Ovary (tissue), 9 donors: Measurements from ENCODE around the gene CDCP2. TPM values are rescaled to one million over a fixed set of nuclear protein-coding genes. Genes with fewer than 3 reads are reported as not detected.

Experiments
- DNase-seq, 5 donors: peaks; one replicate each; pipeline ENCODE4 v3.0.0-alpha.2; 2019 to 2020
- H3K27ac ChIP-seq, 2 donors: fragments of 200-600 bp; one replicate each; pipeline versions ENCODE4 v1.5.1 to v1.8.0; 2019 to 2022
- H3K27me3 ChIP-seq: fragments of 200-600 bp; one replicate; pipeline ENCODE4 v1.8.0; 2022
- H3K36me3 ChIP-seq: fragments of 200-600 bp; sonication (generic); one replicate; pipeline ENCODE4 v1.5.1; 2019
- H3K4me1 ChIP-seq: one replicate; pipeline ENCODE4 v1.8.1; 2013; ENCODE audit warnings: mild to moderate bottlenecking, moderate library complexity; ENCODE audit not compliant: insufficient read depth
- H3K4me3 ChIP-seq: fragments of 200-600 bp; sonication (generic); one replicate; pipeline ENCODE4 v1.5.1; 2017
- H3K9me3 ChIP-seq, 2 donors: fragments of 200-600 bp in 1 of 2; sonication (generic) in 1 of 2; one replicate each; pipeline versions ENCODE4 v1.5.1 to v1.8.1; 2013 to 2019; ENCODE audit warnings: mild to moderate bottlenecking in 1 of 2, moderate library complexity in 1 of 2
- EP300 ChIP-seq: sonication (generic); formaldehyde crosslinking; IDR thresholded peaks from one replicate; pipeline ENCODE4 v1.6.1; 2017; ENCODE audit warnings: antibody characterized with exemption
- POLR2A ChIP-seq: fragments of 450-650 bp; IDR thresholded peaks from one replicate; pipeline ENCODE4 v1.6.1; 2017; ENCODE audit warnings: antibody characterized with exemption, mild to moderate bottlenecking, moderate library complexity
- WGBS, 3 donors: extraction: QIAGEN DNeasy Blood & Tissue Kit in 1 of 3; methylation state at CpG; one replicate each; pipeline versions ENCODE4 v1.1.5 to v1.1.7; 2013 to 2017; 5-methylcytosine and 5-hydroxymethylcytosine counted together
- intact Hi-C, 4 donors: fragments of 100-400 bp; cut with DNase I; formaldehyde crosslinking; loops; one replicate each; pipeline versions ENCODE4 v1.11.0 to v1.15.1; 2022 to 2023
- polyA plus RNA-seq, 2 donors: library from polyadenylated mRNA; stranded (reverse); fragments of 200-250 nt in 1 of 2; fragments of 350-450 nt in 1 of 2; fragmentation: Illumina TruSeq in 1 of 2; extraction: RNeasy Lipid Tissue Mini Kit (QIAGEN cat#74804) in 1 of 2; gene quantifications; one replicate each; pipeline ENCODE4 v1.2.3, GENCODE V29; 2013 to 2014
- total RNA-seq, 7 donors: library from RNA; depleted of rRNA in 2 of 7; stranded (reverse); fragments of >200 nt in 2 of 7; fragmentation: NEBNext Ultra II Directional in 3 of 7; extraction: Animal tissue kit (Norgen Biotek cat#: 25700) in 3 of 7; gene quantifications; one replicate each; pipeline versions ENCODE4 v1.1.0 to v1.2.4, GENCODE V29; 2016 to 2023
- TF ChIP-seq, protein P1 (sequence below), 3 donors: fragments of 450-650 bp in 2 of 3; fragments of 200-600 bp in 1 of 3; IDR thresholded peaks; one replicate each; pipeline versions ENCODE4 v1.5.1 to v1.8.0; 2016 to 2022; ENCODE audit warnings: antibody characterized with exemption in 3 of 3, mild to moderate bottlenecking in 1 of 3
- donor health status: DM: no; HTN: no; CAD: no; lungs with moderate emphysema.
- donor health status: DM: no; HTN: no; CAD: no.
- donor health status: Bipolar disorder and iron deficiency.
- donor health status: DM: yes; HTN: yes; CAD: no.
- donor health status: DM: no; HTN: no; CAD: no.
- donor health status: DM: yes; HTN: yes; CAD: no.

The CDCP2 gene
- total and polyA plus RNA-seq, 9 donors, result 0.04 to 0.34 (median 0.15) TPM; not detected in 6

DNA sequence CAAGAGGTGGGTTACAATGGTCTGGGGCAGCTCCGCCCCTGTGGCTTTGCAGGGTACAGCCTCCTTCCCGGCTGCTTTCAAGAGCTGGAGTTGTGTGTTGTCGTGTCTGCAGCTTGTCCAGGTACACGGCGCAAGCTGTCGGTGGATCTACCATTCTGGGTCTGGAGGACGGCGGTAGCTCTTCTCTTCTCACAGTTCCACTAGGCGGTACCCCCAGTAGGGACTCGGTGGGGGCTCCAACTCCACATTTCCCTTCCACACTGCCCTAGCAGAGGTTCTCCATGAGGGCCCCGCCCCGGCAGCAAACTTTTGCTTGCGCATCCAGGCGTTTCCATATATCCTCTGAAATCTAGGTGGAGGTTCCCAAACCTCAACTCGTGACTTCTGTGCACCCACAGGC lies 12.3 kb upstream of the CDCP2 start:
- intact Hi-C loops, result no loop called here
- H3K9me3 ChIP-seq, result no peaks in the 10 kb centered on the region
- H3K27me3 ChIP-seq, result no peaks in the 10 kb centered on the region
- no peak overlapping the region for H3K27ac ChIP-seq
- H3K36me3 ChIP-seq, result no peaks in the 10 kb centered on the region
- peak in 1 of 5 donors; percentile 21 for DNase-seq
- 94 to 96% (median 96%) methylated on average over 15 of the region's 15 CpGs for WGBS, 3 donors
- no peak overlapping the region for H3K4me3 ChIP-seq
- TF ChIP-seq EP300 (no peak), POLR2A (no peak)
- TF ChIP-seq, protein P1, sequence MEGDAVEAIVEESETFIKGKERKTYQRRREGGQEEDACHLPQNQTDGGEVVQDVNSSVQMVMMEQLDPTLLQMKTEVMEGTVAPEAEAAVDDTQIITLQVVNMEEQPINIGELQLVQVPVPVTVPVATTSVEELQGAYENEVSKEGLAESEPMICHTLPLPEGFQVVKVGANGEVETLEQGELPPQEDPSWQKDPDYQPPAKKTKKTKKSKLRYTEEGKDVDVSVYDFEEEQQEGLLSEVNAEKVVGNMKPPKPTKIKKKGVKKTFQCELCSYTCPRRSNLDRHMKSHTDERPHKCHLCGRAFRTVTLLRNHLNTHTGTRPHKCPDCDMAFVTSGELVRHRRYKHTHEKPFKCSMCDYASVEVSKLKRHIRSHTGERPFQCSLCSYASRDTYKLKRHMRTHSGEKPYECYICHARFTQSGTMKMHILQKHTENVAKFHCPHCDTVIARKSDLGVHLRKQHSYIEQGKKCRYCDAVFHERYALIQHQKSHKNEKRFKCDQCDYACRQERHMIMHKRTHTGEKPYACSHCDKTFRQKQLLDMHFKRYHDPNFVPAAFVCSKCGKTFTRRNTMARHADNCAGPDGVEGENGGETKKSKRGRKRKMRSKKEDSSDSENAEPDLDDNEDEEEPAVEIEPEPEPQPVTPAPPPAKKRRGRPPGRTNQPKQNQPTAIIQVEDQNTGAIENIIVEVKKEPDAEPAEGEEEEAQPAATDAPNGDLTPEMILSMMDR (IDR thresholded peaks at IDR 0.05), result no peak
- no peaks in the 10 kb centered on the region for H3K4me1 ChIP-seq

DNA sequence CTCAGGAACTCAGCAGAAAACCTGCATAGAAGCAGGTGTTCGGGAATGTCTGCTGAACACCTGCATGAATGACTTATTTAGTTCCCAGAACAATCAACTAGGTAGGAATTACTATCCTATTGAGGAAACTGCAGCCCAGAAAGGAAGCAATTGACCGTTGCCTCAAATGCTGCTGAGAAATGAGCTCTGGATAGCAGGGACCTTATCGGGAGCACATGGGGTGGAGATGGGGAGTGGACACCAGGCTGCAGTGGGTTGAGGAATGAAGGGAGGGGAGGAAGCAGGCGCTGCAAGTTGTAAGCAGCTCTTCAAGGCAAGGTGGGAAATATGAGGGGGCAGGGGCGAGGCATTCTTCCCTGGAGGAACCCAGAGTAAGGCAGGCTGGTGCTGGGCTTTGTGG lies 10.8 kb upstream of the CDCP2 start:
- no peak for TF ChIP-seq POLR2A
- TF ChIP-seq EP300, result no peak
- TF ChIP-seq, protein P1 (IDR thresholded peaks at IDR 0.05), result no peak
- H3K4me3 ChIP-seq, result no peak overlapping the region
- no peaks in the 10 kb centered on the region for H3K4me1 ChIP-seq
- H3K27ac ChIP-seq, result no peak overlapping the region
- intact Hi-C loops, result no loop called here
- H3K9me3 ChIP-seq, result no peaks in the 10 kb centered on the region
- 72 to 82% (median 80%) methylated on average over 5 of the region's 5 CpGs for WGBS, 3 donors
- H3K27me3 ChIP-seq, result no peaks in the 10 kb centered on the region
- no peaks in the 10 kb centered on the region for H3K36me3 ChIP-seq
- DNase-seq, result no peak

DNA sequence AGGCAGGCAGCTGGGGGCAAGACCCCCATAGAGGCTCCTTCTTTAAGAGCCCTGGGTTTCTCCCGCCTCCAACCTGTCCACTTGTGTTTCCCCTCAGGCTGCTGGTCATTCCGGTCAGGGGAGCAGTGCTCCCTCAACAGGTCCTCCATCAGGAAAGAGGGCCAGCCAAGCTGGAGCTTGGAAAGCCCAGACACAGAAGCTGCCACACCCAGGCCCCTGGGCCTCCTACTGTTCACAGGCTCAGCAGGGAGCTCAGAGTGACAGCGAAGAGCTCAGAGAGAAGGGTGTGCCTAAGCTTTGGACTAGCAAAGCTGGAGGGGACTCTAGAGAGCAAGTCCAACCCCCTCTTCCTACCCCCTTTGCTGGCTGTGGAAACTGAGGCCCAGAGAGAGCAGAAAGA lies 10.3 kb upstream of the CDCP2 start:
- DNase-seq, result no peak
- H3K27me3 ChIP-seq, result no peaks in the 10 kb centered on the region
- intact Hi-C loops, result no loop called here
- no peaks in the 10 kb centered on the region for H3K36me3 ChIP-seq
- H3K9me3 ChIP-seq, result no peaks in the 10 kb centered on the region
- no peaks in the 10 kb centered on the region for H3K4me1 ChIP-seq
- H3K4me3 ChIP-seq, result no peak overlapping the region
- no peak overlapping the region for H3K27ac ChIP-seq
- TF ChIP-seq POLR2A, result no peak
- TF ChIP-seq EP300, result no peak
- TF ChIP-seq, protein P1 (IDR thresholded peaks at IDR 0.05), result no peak
- 89 to 90% (median 89%) methylated on average over 3 of the region's 3 CpGs for WGBS, 3 donors

DNA sequence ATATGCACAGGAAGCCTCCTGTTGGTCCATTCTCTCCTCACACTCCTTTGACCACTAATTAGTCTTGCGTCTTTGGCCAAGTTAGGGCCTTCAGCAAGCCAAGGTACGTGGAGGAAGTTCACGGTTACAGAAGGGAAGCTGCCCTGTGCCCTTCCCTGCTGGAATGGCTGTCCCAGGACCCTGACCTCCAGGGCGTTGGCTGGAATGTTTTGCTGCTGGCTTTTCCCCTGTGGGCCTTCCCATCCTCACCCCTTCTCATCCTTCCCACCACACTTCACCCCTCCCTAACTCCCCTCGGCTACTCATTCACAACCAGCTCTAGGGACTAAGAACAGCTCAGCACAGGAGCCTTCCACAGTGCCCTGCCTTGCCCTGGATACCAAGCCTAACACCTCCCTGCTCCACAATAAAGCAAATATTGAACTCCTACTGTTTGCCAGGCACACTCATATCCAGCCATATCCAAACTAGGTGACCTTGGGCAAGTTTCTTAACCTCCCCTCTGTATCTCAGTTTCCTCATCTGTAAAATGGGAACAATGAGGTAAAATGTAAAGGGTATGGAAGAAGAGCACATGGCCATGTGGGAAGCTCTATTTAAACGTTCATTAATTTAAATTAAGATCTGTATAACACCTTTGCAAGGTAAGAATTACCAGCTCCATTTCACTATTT lies 8.8 kb upstream of the CDCP2 start:
- no peak overlapping the region for H3K4me3 ChIP-seq
- TF ChIP-seq EP300 (no peak), POLR2A (no peak)
- TF ChIP-seq, protein P1 (IDR thresholded peaks at IDR 0.05), result no peak
- no peaks in the 10 kb centered on the region for H3K36me3 ChIP-seq
- no peak for DNase-seq
- no peaks in the 10 kb centered on the region for H3K4me1 ChIP-seq
- no peaks in the 10 kb centered on the region for H3K27me3 ChIP-seq
- WGBS, 3 donors, result 73% methylated on average over 6 of the region's 6 CpGs
- H3K9me3 ChIP-seq, result no peaks in the 10 kb centered on the region
- no peak overlapping the region for H3K27ac ChIP-seq
- intact Hi-C loops, result no loop called here
